ENCODE measurements around the gene GNAI3.

DNA sequence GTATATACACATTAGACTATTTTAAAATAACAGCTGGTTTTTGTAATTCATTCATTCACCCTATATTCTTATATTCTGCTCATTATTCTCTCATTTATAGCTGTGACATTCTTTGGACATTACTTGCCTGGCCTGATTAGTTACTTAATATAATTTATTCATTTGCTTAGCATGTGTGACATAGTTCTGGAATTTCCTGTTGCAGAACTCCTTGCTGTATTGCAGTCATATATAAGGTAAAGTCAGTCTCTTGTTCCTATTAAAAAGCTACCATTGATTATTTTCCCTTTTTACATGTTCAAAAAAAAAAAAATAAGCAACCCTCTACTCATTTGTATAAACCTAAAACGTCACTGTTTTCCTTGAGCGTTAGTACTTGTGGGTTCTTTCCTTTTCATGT lies 47.1 kb downstream of the GNAI3 start:
- TF ChIP-seq, protein P1, sequence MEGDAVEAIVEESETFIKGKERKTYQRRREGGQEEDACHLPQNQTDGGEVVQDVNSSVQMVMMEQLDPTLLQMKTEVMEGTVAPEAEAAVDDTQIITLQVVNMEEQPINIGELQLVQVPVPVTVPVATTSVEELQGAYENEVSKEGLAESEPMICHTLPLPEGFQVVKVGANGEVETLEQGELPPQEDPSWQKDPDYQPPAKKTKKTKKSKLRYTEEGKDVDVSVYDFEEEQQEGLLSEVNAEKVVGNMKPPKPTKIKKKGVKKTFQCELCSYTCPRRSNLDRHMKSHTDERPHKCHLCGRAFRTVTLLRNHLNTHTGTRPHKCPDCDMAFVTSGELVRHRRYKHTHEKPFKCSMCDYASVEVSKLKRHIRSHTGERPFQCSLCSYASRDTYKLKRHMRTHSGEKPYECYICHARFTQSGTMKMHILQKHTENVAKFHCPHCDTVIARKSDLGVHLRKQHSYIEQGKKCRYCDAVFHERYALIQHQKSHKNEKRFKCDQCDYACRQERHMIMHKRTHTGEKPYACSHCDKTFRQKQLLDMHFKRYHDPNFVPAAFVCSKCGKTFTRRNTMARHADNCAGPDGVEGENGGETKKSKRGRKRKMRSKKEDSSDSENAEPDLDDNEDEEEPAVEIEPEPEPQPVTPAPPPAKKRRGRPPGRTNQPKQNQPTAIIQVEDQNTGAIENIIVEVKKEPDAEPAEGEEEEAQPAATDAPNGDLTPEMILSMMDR (conservative IDR thresholded peaks at IDR 0.05; ENCODE audit: low read length), result no peak
- no peak for TF ChIP-seq EZH2phosphoT487 (IDR thresholded peaks at IDR 0.05; ENCODE audit: borderline replicate concordance, low read depth, low read length)

All from OCI-LY7 (cell line).